ENCODE data around the gene MYH13.

GRCh38 chr17:10304758-10305300, 68.0 kb downstream of the MYH13 start:
- no peak for TF ChIP-seq EZH2 (IDR thresholded peaks at IDR 0.05; ENCODE audit: insufficient read depth, poor library complexity, severe bottlenecking)
- no peak for TF ChIP-seq EZH2phosphoT487 (IDR thresholded peaks at IDR 0.05; ENCODE audit: insufficient read depth, low read depth)
